NCI-H82 treated with DMSO at 0.1 percent for 48 hours (cell line): ENCODE measurements around the gene GALNT2.

Experiments used
- DNase-seq: peaks from one replicate; lab custom pipeline; 2025; ENCODE audit not compliant: unreplicated experiment; lab: John Stamatoyannopoulos, UW

GALNT2 gene

GRCh38 chr1:230158415-230159291 lies 91.6 kb downstream of the GALNT2 start:
- no peak for DNase-seq

GRCh38 chr1:230159580-230159979 lies 92.5 kb downstream of the GALNT2 start:
- DNase-seq: no peak

GRCh38 chr1:230160957-230161771 lies 94.1 kb downstream of the GALNT2 start:
- no peak for DNase-seq

- DNase-seq: no peak
Measured at GRCh38 chr1:230163205-230163604, 96.2 kb downstream of the GALNT2 start.

- DNase-seq: no peak
Measured at GRCh38 chr1:230163719-230164118, 96.7 kb downstream of the GALNT2 start.

- no peak for DNase-seq
Measured at GRCh38 chr1:230165536-230165935, 98.5 kb downstream of the GALNT2 start.

GRCh38 chr1:230166366-230167132 lies 99.5 kb downstream of the GALNT2 start:
- no peak for DNase-seq

GRCh38 chr1:230167419-230167852 lies 100.4 kb downstream of the GALNT2 start:
- DNase-seq: peak; percentile 31

- no peak for DNase-seq
Measured at GRCh38 chr1:230169454-230170152, 102.6 kb downstream of the GALNT2 start.

GRCh38 chr1:230170153-230170547 lies 103.1 kb downstream of the GALNT2 start:
- no peak for DNase-seq

- no peak for DNase-seq
Measured at GRCh38 chr1:230170622-230171021, 103.6 kb downstream of the GALNT2 start.

GRCh38 chr1:230171356-230172015 lies 104.4 kb downstream of the GALNT2 start:
- DNase-seq: no peak

GRCh38 chr1:230172016-230172537 lies 105.0 kb downstream of the GALNT2 start:
- no peak for DNase-seq

- DNase-seq: no peak
Measured at GRCh38 chr1:230173187-230173975, 106.3 kb downstream of the GALNT2 start.

GRCh38 chr1:230174041-230174440 lies 107.0 kb downstream of the GALNT2 start:
- DNase-seq: no peak

GRCh38 chr1:230174471-230175162 lies 107.6 kb downstream of the GALNT2 start:
- DNase-seq: no peak

GRCh38 chr1:230175163-230175747 lies 108.2 kb downstream of the GALNT2 start:
- no peak for DNase-seq

GRCh38 chr1:230175839-230176238 lies 108.8 kb downstream of the GALNT2 start:
- no peak for DNase-seq
